GM21526 (cell line): ENCODE data around the gene SHH.

Source experiments
- ATAC-seq: cut with Tn5 transposase; IDR thresholded peaks from one replicate; pipeline ENCODE4 v1.9.1; 2021; ENCODE audit warnings: moderate library complexity; ENCODE audit not compliant: unreplicated experiment, low FRiP score

The SHH gene

GRCh38 chr7:155811895-155812761 lies at the start of gene SHH:
Gene SHH (minus strand): TSS chr7:155812463. CDS start chr7:155812122, 341 bp downstream.
- no peak for ATAC-seq

GRCh38 chr7:155861480-155861868 lies 49.2 kb upstream of the SHH start:
- ATAC-seq, result no peak

GRCh38 chr7:155860840-155861479 lies 48.7 kb upstream of the SHH start:
- no peak for ATAC-seq

GRCh38 chr7:155860461-155860839 lies 48.2 kb upstream of the SHH start:
- ATAC-seq, result no peak

- ATAC-seq, result no peak
Observed at GRCh38 chr7:155858521-155859061, 46.3 kb upstream of the SHH start.

- ATAC-seq, result no peak
Observed at GRCh38 chr7:155857141-155857540, 44.9 kb upstream of the SHH start.

GRCh38 chr7:155856656-155857055 lies 44.4 kb upstream of the SHH start:
- ATAC-seq, result no peak

GRCh38 chr7:155852426-155853301 lies 40.4 kb upstream of the SHH start:
- no peak for ATAC-seq

GRCh38 chr7:155851892-155852291 lies 39.6 kb upstream of the SHH start:
- ATAC-seq, result no peak

GRCh38 chr7:155850766-155851678 lies 38.8 kb upstream of the SHH start:
- no peak for ATAC-seq

GRCh38 chr7:155850001-155850436 lies 37.8 kb upstream of the SHH start:
- no peak for ATAC-seq

- no peak for ATAC-seq
Observed at GRCh38 chr7:155848691-155849669, 36.7 kb upstream of the SHH start.

- ATAC-seq, result no peak
Observed at GRCh38 chr7:155847821-155848435, 35.7 kb upstream of the SHH start.

GRCh38 chr7:155846936-155847335 lies 34.7 kb upstream of the SHH start:
- no peak for ATAC-seq

GRCh38 chr7:155846156-155846555 lies 33.9 kb upstream of the SHH start:
- ATAC-seq, result no peak

GRCh38 chr7:155845226-155845625 lies 33.0 kb upstream of the SHH start:
- ATAC-seq, result no peak

- no peak for ATAC-seq
Observed at GRCh38 chr7:155844526-155844925, 32.3 kb upstream of the SHH start.

GRCh38 chr7:155844019-155844453 lies 31.8 kb upstream of the SHH start:
- no peak for ATAC-seq
